ENCODE measurements around the gene IPO13.

IPO13 gene

GRCh38 chr1:43946236-43947060, at the start of gene IPO13:
IPO13 (plus strand) TSS chr1:43946950; CDS start chr1:43947601, 651 bp downstream.
- DNase-seq (ENCODE audit: low spot score): peak; percentile 97

GRCh38 chr1:43898981-43899380, 47.8 kb upstream of the IPO13 start:
- DNase-seq (ENCODE audit: low spot score): no peak

GRCh38 chr1:43900386-43900785, 46.4 kb upstream of the IPO13 start:
- DNase-seq (ENCODE audit: low spot score): no peak

GRCh38 chr1:43901196-43901961, 45.4 kb upstream of the IPO13 start:
- no peak for DNase-seq (ENCODE audit: low spot score)

GRCh38 chr1:43902058-43902831, 44.5 kb upstream of the IPO13 start:
- no peak for DNase-seq (ENCODE audit: low spot score)

- no peak for DNase-seq (ENCODE audit: low spot score)
Observed at GRCh38 chr1:43904660-43905551, 41.8 kb upstream of the IPO13 start.

GRCh38 chr1:43908226-43908625, 38.5 kb upstream of the IPO13 start:
- DNase-seq (ENCODE audit: low spot score): no peak

- no peak for DNase-seq (ENCODE audit: low spot score)
Observed at GRCh38 chr1:43908858-43909257, 37.9 kb upstream of the IPO13 start.

- DNase-seq (ENCODE audit: low spot score): no peak
Observed at GRCh38 chr1:43910343-43910742, 36.4 kb upstream of the IPO13 start.

GRCh38 chr1:43912607-43913006, 34.1 kb upstream of the IPO13 start:
- DNase-seq (ENCODE audit: low spot score): no peak

- no peak for DNase-seq (ENCODE audit: low spot score)
Observed at GRCh38 chr1:43913051-43913501, 33.7 kb upstream of the IPO13 start.

GRCh38 chr1:43913666-43914360, 32.9 kb upstream of the IPO13 start:
- no peak for DNase-seq (ENCODE audit: low spot score)

- DNase-seq (ENCODE audit: low spot score): no peak
Observed at GRCh38 chr1:43914576-43915525, 31.9 kb upstream of the IPO13 start.

- DNase-seq (ENCODE audit: low spot score): no peak
Observed at GRCh38 chr1:43919906-43920305, 26.8 kb upstream of the IPO13 start.

- DNase-seq (ENCODE audit: low spot score): no peak
Observed at GRCh38 chr1:43921022-43921421, 25.7 kb upstream of the IPO13 start.

- DNase-seq (ENCODE audit: low spot score): no peak
Observed at GRCh38 chr1:43924516-43924915, 22.2 kb upstream of the IPO13 start.

- DNase-seq (ENCODE audit: low spot score): no peak
Observed at GRCh38 chr1:43925846-43926245, 20.9 kb upstream of the IPO13 start.

GRCh38 chr1:43930168-43930948, 16.4 kb upstream of the IPO13 start:
- DNase-seq (ENCODE audit: low spot score): peak; percentile 78

- DNase-seq (ENCODE audit: low spot score): no peak
Observed at GRCh38 chr1:43930949-43931275, 15.8 kb upstream of the IPO13 start.

All from HuH-7 (cell line).